Measurements from ENCODE around the gene BABAM2. TPM values are rescaled to one million over a fixed set of nuclear protein-coding genes. Genes with fewer than 3 reads are reported as not detected.
"Not testable (repeated sequence)": the region's sequence is repeated elsewhere in the genome, so short reads cannot be mapped to it uniquely, and the experiment has no call there.

The BABAM2 gene
- total RNA-seq, 1 donor from 2014 or later: 46.7 TPM

- H3K9me3 Mint-ChIP-seq: no peaks in the 10 kb centered on the region
- H3K27me3 Mint-ChIP-seq: peaks cover 5% of the 10 kb centered on the region
- no peak overlapping the region for H3K4me3 Mint-ChIP-seq
- no peak overlapping the region for H3K27ac Mint-ChIP-seq
- H3K4me1 Mint-ChIP-seq: peaks cover 68% of the 10 kb centered on the region
- H3K36me3 Mint-ChIP-seq (ENCODE audit: low read depth): no peaks in the 10 kb centered on the region
- DNase-seq: no peak
- intact Hi-C loops (cut with micrococcal nuclease): no loop called here
These were observed 473.3 kb downstream of the BABAM2 start for GRCh38 chr2:28363686-28364280.

GRCh38 chr2:28364610-28365009 lies 474.1 kb downstream of the BABAM2 start:
- intact Hi-C loops (cut with micrococcal nuclease): no loop called here
- peaks cover 63% of the 10 kb centered on the region for H3K4me1 Mint-ChIP-seq
- peaks cover 9% of the 10 kb centered on the region for H3K27me3 Mint-ChIP-seq
- no peaks in the 10 kb centered on the region for H3K9me3 Mint-ChIP-seq
- no peak overlapping the region for H3K4me3 Mint-ChIP-seq
- no peak overlapping the region for H3K27ac Mint-ChIP-seq
- H3K36me3 Mint-ChIP-seq (ENCODE audit: low read depth): no peaks in the 10 kb centered on the region
- DNase-seq: no peak

- Mint-ChIP-seq H3K27ac (no peak overlapping the region), H3K4me3 (no peak overlapping the region), H3K9me3 (no peaks in the 10 kb centered on the region), H3K4me1 (peaks cover 61% of the 10 kb centered on the region), H3K27me3 (peaks cover 9% of the 10 kb centered on the region), H3K36me3 (ENCODE audit: low read depth) (no peaks in the 10 kb centered on the region)
- intact Hi-C loops (cut with micrococcal nuclease): no loop called here
- no peak for DNase-seq
These were observed 474.6 kb downstream of the BABAM2 start for GRCh38 chr2:28365158-28365557.

GRCh38 chr2:28366149-28366495 lies 475.6 kb downstream of the BABAM2 start:
- no peaks in the 10 kb centered on the region for H3K9me3 Mint-ChIP-seq
- intact Hi-C loops (cut with micrococcal nuclease): loop anchor here (1.0 kb wide), 1 partner anchor 24 kb away; no protein-coding TSS in a partner anchor
- H3K27ac Mint-ChIP-seq: peak overlapping the region; percentile 90
- H3K27me3 Mint-ChIP-seq: peaks cover 14% of the 10 kb centered on the region
- DNase-seq: no peak
- peaks cover 56% of the 10 kb centered on the region for H3K4me1 Mint-ChIP-seq
- H3K4me3 Mint-ChIP-seq: peak overlapping the region; percentile 78
- H3K36me3 Mint-ChIP-seq (ENCODE audit: low read depth): no peaks in the 10 kb centered on the region

DNA sequence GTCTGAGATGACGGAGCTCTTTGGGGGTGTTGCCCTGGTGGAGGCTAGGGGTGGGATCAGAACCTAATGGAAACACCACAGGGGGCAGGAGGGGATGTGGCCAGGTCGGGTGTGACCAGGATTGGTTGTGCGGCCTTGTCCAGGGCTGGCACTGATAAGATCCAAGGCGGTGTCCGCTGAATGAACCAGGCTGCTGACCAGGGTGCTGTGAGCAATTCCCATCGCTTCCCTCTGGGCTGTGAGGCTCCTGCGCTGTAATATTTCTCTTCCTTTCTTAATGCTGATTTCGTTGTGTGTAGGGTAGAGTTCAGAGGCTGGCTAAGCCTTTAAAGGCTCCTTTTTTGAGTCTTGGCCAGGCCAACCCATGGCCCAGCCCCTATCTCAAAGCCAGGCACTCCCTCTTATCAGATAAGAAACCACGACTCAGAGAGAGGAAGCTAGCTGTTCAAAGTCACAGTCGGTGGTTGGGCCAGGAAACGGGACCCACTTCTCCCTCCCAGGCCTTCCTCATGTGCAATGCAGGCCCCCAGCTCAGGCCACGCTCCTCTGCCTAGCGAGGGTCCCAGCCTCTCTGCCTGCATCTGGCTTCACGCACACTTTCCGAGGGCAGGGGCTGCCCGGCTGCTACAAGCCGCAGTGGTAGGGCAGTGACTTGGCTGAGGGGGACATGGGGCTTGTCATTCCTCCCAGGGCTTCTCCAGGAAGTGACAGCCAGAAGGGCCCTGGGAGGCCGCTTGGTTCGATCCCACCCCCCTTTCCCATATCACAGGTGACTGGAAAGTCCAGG lies 476.2 kb downstream of the BABAM2 start:
- Mint-ChIP-seq H3K4me3 (peak overlapping the region; percentile 78), H3K4me1 (peaks cover 52% of the 10 kb centered on the region), H3K27me3 (peaks cover 14% of the 10 kb centered on the region), H3K9me3 (no peaks in the 10 kb centered on the region), H3K36me3 (ENCODE audit: low read depth) (no peaks in the 10 kb centered on the region), H3K27ac (peak overlapping the region; percentile 90)
- peak; percentile 90 for DNase-seq
- intact Hi-C loops (cut with micrococcal nuclease): loop anchor here (1.0 kb wide), 1 partner anchor 24 kb away; no protein-coding TSS in a partner anchor

DNA sequence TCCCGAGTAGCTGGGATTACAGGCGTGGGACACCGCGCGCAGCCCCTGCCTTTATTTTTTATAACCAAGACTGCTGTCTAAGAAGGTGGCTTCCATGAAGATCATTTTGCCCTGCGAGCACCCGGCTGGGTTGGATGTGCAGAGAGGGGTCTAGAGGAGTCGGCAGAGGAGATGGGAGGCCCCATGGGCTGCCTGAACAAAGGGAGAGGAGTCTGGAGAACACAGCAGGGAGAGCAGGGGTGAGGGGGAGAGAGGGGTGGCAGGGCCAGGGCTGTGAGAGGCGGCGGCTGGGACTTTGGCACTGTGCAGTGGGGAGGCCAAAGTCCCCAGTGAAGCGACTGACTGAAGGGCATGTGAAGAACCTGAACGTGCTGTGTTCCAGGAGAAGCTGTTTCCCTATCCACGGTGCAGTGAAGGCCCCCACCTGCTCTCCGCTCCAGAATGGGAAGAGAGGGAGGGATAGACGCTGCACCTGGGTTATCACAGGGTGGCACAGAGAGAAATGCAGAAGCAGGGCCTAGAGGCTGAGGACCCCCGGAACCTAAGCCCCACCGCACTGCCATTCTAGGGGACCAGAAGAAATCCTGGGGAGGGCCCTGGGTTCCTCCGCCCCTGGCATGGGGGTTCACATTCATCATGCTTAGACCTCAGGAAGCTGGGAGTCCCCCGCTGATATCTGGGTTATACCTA lies 477.3 kb downstream of the BABAM2 start:
- Mint-ChIP-seq H3K4me3 (no peak overlapping the region), H3K27ac (peak overlapping the region; percentile 60), H3K9me3 (no peaks in the 10 kb centered on the region), H3K4me1 (peaks cover 44% of the 10 kb centered on the region), H3K27me3 (peaks cover 16% of the 10 kb centered on the region), H3K36me3 (ENCODE audit: low read depth) (no peaks in the 10 kb centered on the region)
- intact Hi-C loops (cut with micrococcal nuclease): no loop called here
- DNase-seq: no peak

DNA sequence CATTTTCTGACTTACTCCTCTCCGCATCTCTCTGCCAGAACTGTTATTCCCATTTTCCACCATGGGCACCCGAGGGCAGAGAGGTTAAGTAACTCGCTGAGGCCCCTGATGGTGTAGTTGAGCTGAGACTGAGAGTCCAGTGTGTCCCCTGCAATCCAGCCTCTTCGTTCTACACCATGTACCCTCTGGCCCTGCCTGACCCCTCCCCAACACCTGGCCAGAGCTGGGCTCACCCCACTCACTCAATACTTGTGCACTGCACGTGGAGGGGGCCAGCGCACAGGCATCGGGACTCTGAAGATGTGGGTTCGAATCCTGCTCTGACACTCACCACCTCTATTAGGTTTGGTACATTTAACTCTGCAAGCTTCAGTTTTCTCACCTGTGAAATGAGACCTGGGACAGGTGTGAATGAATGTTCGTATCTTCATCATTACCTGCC lies 477.8 kb downstream of the BABAM2 start:
- H3K9me3 Mint-ChIP-seq: no peaks in the 10 kb centered on the region

GRCh38 chr2:28369358-28369757 lies 478.8 kb downstream of the BABAM2 start:
- Mint-ChIP-seq H3K36me3 (ENCODE audit: low read depth) (no peaks in the 10 kb centered on the region), H3K9me3 (no peaks in the 10 kb centered on the region), H3K4me3 (no peak overlapping the region), H3K27ac (no peak overlapping the region), H3K4me1 (peaks cover 36% of the 10 kb centered on the region), H3K27me3 (peaks cover 26% of the 10 kb centered on the region)
- DNase-seq: no peak
- intact Hi-C loops (cut with micrococcal nuclease): no loop called here

More for the DNA sequence above, 477.8 kb downstream of the BABAM2 start:
- no peaks in the 10 kb centered on the region for H3K36me3 Mint-ChIP-seq (ENCODE audit: low read depth)
- no peak overlapping the region for H3K4me3 Mint-ChIP-seq
- H3K27ac Mint-ChIP-seq: peak overlapping the region; percentile 54
- H3K27me3 Mint-ChIP-seq: peaks cover 21% of the 10 kb centered on the region
- intact Hi-C loops (cut with micrococcal nuclease): no loop called here
- peaks cover 40% of the 10 kb centered on the region for H3K4me1 Mint-ChIP-seq
- DNase-seq: no peak

DNA sequence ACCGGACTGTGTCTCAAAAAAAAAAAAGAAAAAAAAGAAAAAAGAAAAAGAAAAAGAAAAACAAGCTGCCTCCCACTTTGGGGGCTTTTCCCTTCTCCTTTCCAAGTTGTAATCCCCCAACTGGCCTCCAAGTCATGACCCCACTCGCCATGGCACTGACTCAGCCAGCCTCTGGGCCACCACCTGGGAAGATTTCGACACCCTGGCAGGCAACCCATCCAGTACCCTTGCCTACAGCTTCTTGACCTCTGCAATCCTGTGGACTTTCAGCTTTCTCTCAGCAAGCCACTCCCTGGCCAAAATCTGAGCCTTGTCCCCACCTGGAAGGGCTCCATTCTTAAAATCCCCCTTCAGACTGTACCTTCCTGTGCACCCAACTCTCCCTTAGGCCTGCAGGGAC lies 479.8 kb downstream of the BABAM2 start:
- no peak overlapping the region for H3K27ac Mint-ChIP-seq

DNA sequence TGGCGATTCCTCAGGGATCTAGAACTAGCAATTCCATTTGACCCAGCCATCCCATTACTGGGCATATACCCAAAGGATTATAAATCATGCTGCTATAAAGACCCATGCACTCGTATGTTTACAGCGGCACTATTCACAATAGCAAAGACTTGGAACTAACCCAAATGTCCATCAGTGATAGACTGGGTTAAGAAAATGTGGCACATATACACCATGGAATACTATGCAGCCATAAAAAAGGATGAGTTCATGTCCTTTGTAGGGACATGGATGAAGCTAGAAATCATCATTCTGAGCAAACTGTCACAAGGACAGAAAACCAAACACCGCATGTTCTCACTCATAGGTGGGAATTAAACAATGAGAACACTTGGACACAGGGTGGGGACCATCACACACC lies 481.2 kb downstream of the BABAM2 start:
- H3K36me3 Mint-ChIP-seq (ENCODE audit: low read depth); DNase-seq; H3K4me3 Mint-ChIP-seq; intact Hi-C loops (cut with micrococcal nuclease); H3K9me3 Mint-ChIP-seq; H3K27ac Mint-ChIP-seq: not testable (repeated sequence)
- peaks cover 15% of the 10 kb centered on the region for H3K4me1 Mint-ChIP-seq
- peaks cover 33% of the 10 kb centered on the region for H3K27me3 Mint-ChIP-seq

More for the DNA sequence above, 479.8 kb downstream of the BABAM2 start:
- Mint-ChIP-seq H3K9me3 (no peaks in the 10 kb centered on the region), H3K27me3 (peaks cover 33% of the 10 kb centered on the region), H3K4me3 (no peak overlapping the region), H3K36me3 (ENCODE audit: low read depth) (no peaks in the 10 kb centered on the region), H3K4me1 (peaks cover 27% of the 10 kb centered on the region)
- no peak for DNase-seq
- intact Hi-C loops (cut with micrococcal nuclease): no loop called here

- no peaks in the 10 kb centered on the region for H3K9me3 Mint-ChIP-seq
- H3K36me3 Mint-ChIP-seq (ENCODE audit: low read depth): no peaks in the 10 kb centered on the region
- peaks cover 33% of the 10 kb centered on the region for H3K27me3 Mint-ChIP-seq
- no peak overlapping the region for H3K27ac Mint-ChIP-seq
- peaks cover 8% of the 10 kb centered on the region for H3K4me1 Mint-ChIP-seq
- intact Hi-C loops (cut with micrococcal nuclease): no loop called here
- DNase-seq: no peak
- H3K4me3 Mint-ChIP-seq: no peak overlapping the region
These were observed 483.3 kb downstream of the BABAM2 start for GRCh38 chr2:28373854-28374253.

DNA sequence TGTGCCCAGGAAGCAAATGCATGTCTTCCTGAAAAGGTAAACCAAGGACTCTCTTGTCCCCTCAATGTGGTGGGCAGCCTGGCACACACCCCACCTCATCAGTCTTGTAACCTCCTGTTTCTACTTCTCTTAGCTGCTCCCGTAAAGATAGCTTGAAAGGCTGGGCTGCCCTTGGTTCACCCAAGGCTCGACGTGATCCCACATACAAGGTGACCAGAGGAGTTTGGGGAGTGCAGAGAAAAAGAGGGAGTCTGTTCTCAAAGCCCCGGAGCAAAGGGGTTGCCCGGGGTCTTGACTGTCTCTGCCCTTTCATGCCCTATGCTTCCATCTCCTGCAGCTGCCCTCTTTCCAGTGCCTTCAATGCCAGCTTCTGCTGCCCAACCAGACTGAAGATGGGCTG lies 483.8 kb downstream of the BABAM2 start:
- no peaks in the 10 kb centered on the region for H3K36me3 Mint-ChIP-seq (ENCODE audit: low read depth)
- H3K27me3 Mint-ChIP-seq: peaks cover 31% of the 10 kb centered on the region
- H3K27ac Mint-ChIP-seq: no peak overlapping the region
- H3K4me3 Mint-ChIP-seq: no peak overlapping the region
- H3K4me1 Mint-ChIP-seq: peaks cover 11% of the 10 kb centered on the region
- intact Hi-C loops (cut with micrococcal nuclease): no loop called here
- H3K9me3 Mint-ChIP-seq: no peaks in the 10 kb centered on the region
- no peak for DNase-seq

GRCh38 chr2:28375236-28375635 lies 484.7 kb downstream of the BABAM2 start:
- no peaks in the 10 kb centered on the region for H3K9me3 Mint-ChIP-seq
- no peaks in the 10 kb centered on the region for H3K36me3 Mint-ChIP-seq (ENCODE audit: low read depth)
- H3K4me3 Mint-ChIP-seq: no peak overlapping the region
- peaks cover 12% of the 10 kb centered on the region for H3K4me1 Mint-ChIP-seq
- H3K27ac Mint-ChIP-seq: no peak overlapping the region
- intact Hi-C loops (cut with micrococcal nuclease): no loop called here
- no peak for DNase-seq
- peaks cover 30% of the 10 kb centered on the region for H3K27me3 Mint-ChIP-seq

Data from activated CD4-positive, alpha-beta T cell treated with anti-CD3 and anti-CD28 coated beads, Interleukin-2, amount 10 ng/mL, durations not matched to agents 24 days and 14 days (primary cell).